Hypothalamus (tissue), 51 donors: ENCODE measurements around the gene AKIP1.

Experiments
- DNase-seq, 51 donors: peaks; one replicate each; lab custom pipeline; 2025; lab: John Stamatoyannopoulos, UW

The AKIP1 gene

DNA sequence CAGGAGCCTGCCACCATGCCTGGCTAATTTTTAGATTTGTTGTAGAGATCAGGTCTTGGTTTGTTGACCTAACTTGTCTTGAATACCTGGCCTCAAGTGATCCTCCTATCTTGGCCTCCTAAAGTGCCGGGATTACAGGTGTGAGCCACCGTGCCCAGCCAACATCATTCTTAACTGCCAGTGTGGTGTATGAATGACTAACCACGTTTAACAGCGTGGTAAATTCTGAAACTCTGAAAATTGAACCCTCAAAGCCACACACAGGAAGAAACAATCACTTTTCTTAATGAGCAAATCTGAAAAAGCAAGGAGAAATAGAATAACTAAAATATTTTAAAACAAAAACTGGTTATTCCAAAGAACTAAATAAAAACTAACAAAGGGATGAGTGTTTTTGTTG lies 45.9 kb downstream of the AKIP1 start:
- DNase-seq, result no peak

DNA sequence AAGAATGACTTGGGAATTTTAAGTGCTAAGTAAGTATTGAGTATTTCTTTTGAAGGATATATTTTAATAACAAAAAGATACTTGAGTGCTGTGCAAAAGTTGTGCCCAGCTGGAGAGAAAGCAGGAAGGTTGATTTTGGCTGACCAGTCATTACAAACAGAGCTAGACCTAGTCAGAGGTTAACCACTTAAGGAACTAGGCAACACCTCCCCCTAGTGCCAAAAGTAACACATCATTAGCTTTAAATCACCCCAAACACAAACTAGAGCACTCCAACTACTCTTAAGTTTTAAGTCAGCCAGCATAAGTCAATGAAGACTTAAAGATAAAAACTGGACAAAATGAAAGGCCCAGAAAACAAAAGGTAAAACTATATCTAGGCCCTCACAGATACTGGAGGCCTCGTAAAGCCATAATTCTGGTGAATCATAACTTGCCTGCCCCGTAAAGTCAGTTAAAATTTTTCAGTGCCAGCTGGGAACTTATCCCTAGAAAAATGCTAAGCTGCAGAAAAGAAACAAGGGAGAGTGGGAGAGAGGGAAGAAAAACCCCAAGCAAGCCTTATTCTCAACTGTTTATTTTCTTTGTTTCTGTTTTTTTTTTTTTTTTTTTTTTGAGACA lies 48.7 kb downstream of the AKIP1 start:
- DNase-seq, result peak in 2 of 51 donors; percentile 2 to 9

DNA sequence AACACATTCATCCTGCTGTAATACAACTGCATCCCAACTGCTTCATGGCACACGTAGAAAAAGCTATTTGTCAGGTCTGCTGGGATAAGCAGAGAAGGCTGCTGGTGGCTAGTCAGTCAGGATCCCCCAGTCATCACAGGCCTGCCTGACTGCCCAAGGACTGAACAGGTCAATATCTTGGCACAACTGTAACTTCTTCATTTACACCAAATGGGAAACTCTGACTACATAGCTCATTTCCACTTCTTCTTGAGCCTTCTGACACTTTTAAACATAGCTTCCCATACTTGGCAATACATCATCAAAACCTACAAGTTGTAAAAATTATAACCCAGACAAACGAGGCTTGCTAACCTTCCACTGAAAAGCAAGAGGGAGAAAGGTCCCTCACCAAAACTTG lies 50.4 kb downstream of the AKIP1 start:
- no peak for DNase-seq

DNA sequence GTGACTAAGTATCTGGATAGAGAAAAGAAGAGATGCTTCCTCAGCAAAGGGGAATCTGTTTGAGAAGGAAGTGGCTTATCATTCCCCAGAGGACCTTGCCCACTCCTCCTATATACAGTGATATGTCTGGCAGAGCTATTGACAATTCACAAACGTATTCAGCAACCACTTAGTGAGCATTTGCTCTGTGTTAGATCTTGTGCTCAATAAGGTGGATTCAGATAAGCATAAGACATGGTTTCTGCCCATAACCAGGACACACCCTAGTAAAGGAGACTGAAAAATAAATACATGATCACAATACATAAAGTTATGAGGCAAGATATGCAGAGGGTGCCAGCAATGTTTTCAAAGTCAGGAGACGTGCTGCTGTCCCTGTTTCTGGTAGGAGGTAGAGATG lies 51.9 kb downstream of the AKIP1 start:
- no peak for DNase-seq

DNA sequence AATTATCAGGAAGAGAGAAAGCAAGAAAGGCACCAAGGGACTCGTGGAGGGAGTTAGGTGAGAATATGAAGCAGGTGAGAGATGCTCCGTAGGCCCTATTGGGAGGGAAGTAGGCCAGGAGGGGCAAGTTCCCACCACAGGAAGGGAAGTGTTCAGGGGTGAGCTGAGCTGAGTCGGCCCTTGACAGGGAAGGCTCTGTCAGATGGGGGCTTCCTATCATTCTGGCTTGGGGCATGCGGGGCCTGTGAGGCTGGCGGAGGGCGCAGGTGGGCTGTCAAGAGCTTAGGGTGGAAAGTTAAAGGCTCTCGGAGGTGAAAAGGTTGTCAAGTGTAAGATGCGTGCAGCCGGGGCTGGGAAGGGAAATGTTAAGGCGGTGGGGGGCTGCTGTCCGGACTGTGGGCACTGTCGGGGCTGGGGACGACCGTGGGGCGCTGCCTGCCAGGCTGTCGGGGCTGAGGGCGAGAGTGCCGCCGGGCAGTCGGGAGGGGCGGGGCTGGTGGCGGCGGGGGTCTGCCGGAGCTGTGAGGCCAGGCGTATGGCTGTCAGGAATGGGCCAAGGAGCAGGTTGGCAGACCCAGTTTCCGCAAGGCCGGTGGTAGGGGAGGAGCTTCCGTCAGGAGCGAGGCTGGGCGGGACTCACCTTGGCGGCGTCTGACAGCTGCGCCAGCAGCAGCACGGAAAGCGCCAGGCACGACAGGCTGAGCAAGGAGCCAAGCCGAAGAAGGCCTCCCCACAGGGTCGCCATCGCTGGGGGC lies 52.8 kb downstream of the AKIP1 start:
- peak in 32 of 51 donors; percentile 12 to 91 (median 78) for DNase-seq

DNA sequence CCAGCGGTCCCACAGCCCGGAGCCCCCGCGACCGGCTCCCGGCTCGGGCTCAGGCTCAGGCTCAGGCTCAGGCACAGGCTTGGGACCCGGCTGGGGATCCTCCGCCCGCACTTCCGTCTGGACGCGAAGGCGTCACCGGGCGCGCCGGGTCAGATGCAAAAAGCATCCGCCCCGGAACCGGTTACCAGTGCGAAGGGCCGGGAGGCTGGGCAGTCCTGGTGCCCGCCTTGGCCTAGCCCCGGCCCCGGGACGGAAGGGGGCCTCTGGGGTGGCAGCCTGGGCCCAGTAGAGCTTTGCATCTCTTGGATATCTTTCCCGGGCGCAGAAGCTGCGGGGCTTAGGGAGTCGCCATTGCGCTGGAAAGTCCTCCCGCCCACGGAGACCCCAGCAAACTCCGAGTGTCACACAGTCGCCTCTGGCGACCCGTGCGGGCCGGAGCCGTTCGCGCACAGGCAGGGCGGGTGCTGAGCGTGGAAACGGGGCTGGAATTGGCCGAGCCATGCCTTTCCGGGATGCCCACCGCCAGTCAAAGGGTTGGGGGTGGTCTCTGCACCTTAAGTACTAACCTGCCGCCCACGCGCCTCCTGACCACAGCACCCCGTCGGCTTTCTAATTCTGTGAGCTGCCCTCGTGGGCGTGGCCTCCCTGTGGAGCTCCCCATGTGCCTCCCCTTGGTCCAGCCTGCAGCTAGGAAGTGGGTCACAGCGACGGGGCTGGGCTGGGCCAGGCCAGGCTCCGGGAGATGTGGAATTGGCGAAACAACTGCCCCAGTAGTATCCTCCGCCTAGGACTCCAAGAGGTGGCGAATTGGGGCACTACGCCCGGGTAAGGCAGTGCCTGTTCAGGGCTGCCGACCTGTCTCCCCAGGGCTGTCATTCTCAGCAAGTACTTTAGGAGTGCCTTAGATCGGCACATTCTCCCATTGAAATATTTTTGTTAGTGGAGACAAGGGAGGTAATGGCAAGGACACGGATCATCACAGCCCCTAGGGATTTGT lies 53.6 kb downstream of the AKIP1 start, which contains the start of gene TMEM9B:
Gene TMEM9B (minus strand): TSS at position 119 of the 997 bp plus-strand sequence. CDS start 129 bp downstream, outside the sequence.
- DNase-seq, result peak; percentile 42 to 95 (median 85)

DNA sequence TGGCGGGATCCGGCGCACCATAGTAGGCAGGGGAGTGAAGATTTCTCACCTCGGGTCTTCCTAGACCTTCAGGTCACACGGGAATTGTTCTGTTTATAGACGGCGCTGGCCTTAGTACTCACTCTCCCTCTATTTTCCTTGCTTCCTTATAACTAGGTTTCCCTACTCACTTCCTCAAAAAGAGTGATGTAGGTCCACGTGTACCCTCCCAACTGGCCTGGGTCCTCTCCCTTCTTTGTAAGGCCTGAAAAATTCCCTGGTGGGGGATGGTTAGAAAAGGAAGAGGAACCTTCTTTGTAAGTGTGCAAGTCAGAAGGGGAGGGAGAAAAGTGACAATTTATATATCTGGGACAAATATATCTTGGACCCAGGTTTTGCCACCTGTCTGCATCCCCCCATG lies 56.2 kb downstream of the AKIP1 start:
- DNase-seq, result no peak
